Cerebellar nuclear complex (tissue), 1 donor: ENCODE results near the gene PRELID3B.
"Not testable (repeated sequence)": the region's sequence is repeated elsewhere in the genome, so short reads cannot be mapped to it uniquely, and the experiment has no call there.

Experiments
- DNase-seq, 2 experiments: peaks; one replicate each; lab custom pipeline; 2025; lab: John Stamatoyannopoulos, UW

The PRELID3B gene

DNA sequence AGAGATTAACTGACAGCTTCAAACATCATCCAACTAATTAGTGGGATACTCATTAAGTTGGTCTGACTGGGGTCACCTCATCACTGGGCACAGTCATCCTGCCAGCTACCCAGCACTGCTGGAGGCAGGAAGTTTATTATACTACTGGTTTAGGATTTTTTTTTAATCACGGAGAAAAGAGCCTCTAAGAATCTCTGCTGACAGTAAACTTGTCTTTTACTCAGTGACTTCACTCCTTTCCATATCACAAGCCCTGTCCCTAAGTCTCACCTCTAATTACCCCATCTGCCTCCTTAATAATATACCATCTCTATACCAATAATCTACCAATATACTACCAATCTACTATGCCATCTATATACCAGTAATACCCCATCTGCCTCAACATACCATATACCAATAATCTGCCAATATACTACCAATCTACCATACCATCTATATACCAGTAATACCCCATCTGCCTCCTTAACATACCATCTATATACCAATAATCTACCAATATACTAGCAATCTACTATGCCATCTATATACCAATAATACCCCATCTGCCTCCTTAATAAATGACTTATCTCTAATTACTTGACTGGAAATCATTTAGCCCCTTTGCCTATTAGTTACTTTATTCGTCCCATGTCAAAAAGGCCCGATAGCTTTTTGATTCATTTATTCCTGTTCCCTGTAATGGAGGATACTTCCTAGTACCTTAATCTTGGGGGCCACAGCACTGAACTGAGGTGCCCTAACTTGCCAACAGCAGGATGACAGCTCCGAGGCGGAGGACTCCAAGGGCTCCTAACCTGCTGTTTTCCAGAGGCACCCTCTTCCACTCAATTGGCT lies 15.5 kb downstream of the PRELID3B start:
- no peak for DNase-seq

DNA sequence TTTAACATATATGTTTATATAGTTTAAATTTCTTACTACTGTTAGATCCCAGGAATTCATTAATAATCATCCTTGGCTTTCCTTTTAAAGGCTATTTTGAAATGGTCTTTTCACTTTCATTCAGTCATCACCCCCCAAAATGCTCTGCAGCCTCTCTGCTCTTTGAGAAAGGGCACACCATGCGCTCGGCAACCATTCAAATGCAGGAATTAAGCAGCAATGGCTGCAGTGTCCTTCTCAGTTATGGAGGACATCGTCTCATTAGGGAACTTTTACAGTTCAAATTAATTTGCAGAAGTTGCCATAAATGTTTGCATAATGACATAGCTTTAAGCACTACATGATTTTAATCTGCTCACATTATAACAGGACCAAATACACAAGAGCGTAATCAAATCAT lies 17.1 kb downstream of the PRELID3B start:
- no peak for DNase-seq

GRCh38 chr20:59025086-59025485 lies 17.5 kb downstream of the PRELID3B start:
- no peak for DNase-seq

GRCh38 chr20:59024111-59024530 lies 18.5 kb downstream of the PRELID3B start:
- no peak for DNase-seq

- no peak for DNase-seq
Observed at GRCh38 chr20:59023616-59024015, 19.0 kb downstream of the PRELID3B start.

DNA sequence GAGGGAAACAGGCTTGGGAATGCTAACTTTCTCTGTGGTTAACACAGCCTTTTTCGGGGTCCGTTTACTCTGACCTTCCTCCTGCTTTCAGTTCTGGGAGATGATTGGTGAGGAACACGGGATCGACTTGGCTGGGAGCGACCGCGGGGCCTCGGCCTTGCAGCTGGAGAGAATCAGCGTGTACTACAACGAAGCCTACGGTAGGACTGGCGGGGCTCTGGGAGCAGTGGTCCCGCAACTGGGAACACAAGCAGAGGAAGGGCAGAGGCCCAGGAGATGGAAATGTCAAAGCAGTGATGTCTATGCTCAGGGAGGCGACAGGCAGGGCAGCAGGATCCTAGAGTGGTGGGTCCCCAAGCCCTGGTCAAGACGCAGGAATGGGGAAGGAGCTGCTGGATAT lies 19.8 kb downstream of the PRELID3B start:
- DNase-seq, result no peak

DNA sequence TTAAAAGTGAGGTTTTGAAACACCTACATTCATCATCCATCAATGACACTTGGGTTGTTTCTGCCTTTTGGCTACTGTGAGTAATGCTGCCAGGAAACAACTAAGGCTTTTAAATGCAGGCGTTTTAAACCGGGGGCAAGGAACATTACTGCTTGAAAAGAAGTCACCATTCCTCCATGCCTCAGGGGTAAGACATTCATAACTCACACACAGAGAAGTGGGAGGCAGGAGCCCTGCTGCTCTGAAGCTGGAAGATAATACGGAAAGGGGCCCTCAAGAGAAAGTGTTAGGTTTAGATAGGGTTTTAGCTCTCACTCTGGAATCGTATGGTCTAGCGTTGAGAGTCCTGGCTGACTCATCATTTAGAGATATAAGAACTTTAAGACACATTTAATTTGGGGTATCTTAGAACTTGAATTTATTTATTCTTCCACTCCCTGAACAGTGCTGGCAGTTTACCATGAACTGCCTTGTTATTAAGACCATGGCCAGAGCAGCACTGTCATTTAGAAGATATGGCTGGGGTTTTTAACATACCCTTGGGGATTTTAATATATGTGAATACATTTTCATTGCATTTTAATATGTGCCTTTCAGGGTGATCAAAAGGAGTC lies 21.5 kb downstream of the PRELID3B start:
- no peak for DNase-seq

- DNase-seq, result no peak
Observed at GRCh38 chr20:59019217-59019616, 23.4 kb downstream of the PRELID3B start, which contains the start of gene TUBB1. TUBB1 (plus strand) TSS chr20:59019429; CDS start chr20:59019523, 94 bp downstream.

DNA sequence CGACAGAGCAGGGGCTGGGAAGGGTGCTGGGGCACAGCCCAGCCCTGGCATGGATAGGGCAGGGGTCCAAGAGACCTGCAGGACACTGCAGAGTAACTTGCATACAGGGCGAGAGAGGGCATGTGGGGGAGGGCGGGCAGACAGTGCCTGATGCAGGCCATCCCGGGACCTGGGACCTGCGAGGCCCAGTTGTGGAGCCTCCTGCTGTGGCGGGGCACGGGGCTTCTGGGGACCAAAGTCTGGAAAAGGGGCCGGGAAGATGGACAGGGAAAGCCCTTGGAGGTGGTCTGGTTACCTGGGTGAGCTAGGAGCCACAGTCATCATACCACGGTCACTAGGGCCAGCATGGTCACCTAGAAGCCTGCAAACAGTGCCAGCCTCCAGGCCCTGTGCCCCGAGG lies 23.8 kb downstream of the PRELID3B start:
- no peak for DNase-seq

DNA sequence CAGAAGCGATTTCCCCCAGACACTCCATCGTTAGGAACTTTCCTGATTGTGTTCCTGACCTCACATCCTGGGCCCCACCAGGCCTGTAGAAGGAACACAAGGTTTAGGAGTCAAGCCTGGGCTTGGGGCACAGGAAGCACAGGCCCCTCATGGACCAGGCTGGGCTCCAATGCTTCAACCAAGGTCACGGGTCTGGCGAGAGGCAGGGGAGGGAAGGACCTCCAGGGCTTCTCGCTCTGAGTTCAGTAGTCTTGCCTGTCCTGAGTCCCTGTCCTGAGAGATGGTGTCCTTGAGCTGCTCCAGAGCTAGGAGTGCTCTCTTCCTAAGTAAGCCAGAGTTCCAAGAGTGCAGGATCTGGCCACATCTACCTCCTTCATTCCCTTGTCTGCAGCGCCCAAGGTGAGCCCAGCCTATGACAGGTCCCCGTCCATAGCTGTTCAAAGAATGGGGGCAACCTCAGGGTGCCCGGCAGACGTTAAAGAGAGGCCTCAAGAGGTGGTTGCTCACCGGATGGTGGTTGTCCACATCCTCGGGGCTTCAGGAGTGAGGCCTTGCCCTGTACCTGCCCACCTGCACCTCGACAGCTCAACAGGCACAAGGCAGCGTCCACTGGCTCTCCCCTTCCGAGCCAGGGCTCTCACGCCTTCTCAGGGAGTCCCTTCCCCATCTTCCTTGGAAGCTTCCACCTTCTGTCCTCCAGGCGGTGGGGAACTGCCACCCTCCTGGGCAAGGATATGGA lies 24.9 kb downstream of the PRELID3B start:
- DNase-seq, result no peak

- no peak for DNase-seq
Observed at GRCh38 chr20:59016795-59017492, 25.6 kb downstream of the PRELID3B start.

DNA sequence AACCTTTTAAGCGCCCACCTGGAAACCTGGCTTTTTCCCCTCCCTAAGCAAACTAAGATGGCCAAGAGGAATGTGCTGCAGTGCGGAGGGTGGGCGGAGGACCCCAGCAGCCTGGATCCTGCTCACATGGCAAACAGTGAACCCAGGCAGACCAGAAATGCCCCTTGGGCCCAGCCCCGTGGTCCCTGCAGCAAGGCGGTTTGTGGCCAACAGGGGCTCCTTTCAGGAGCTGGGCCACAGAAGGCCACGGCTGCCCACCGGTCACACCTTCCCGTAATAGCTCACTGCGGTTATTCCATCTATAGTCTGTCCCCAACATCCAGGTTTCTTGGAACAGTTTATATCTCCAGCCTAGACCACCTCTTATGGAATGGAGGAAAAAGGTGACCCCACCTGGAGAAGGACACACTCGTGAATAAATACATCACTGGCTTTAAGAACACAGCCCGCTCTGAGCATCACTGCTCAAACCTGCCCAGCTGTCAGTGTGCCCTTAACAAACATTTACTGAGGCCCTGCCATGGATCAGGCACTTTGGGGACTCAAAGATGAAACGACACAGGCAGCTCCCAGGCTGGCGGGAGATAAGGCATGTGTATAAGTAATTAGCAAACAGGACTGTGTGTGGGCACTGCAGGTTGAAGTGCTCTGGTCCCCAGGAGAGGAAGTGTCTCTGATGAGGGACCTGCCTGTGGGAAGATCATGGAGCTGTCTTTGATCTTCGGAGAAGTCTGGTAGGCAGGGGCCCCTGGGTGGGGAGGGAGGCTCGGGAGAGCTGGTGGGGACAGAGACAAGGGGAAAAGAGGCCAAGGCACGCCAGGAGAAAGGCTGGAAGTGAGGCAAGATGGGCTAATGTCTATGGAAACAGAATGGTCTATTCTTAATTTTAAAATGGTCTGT lies 26.5 kb downstream of the PRELID3B start:
- DNase-seq, result no peak

DNA sequence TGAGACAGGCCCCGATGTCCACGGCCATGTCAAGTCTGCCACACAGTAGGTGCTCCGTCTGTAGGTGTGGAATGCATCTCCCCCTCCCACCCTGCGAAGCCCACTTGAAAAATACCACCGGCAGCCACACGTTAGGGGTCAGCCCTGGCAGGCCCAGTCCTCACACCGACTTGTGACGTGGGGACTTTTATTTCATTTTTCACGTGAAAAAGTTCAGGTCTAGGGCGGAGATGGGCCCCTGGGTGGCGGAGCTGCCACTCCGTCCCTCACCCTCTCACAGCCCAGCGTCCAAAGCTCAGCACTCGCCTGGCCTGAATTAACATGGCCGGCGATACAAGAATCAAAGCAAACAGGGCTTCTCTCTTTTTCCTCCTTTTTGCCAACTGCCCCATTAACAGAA lies 27.2 kb downstream of the PRELID3B start:
- no peak for DNase-seq

- no peak for DNase-seq
Observed at GRCh38 chr20:59014680-59015389, 27.8 kb downstream of the PRELID3B start.

DNA sequence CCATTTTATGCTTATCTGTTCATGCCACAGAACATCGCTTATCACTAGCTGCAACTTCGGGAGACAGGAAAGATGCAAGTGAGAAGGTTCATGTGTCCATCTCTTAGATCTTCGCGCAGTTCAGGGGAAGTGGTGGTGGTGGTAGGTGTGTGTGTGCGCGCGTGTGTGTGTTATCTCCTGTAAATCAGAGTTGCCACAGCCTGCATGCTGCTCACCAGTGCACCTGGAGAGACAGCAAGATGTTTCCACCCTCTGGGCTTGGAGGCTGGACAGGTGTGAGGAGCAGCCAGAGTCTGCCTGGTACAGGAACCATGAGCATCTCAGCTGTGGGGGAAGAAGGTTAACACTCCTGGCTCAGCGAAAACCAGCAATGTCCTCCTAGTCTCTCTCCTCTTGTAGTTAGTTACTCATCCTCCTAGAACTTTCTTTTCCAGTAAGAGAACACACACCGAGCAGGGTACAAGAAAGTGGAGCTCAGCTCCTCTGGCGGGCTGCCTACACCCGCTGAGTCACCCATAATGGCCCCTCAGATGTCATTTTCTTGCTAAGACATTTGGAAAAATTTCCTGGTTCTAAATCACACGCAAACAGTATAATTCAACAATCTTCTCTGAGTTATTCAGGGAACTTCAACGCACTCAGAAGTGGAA lies 28.5 kb downstream of the PRELID3B start:
- DNase-seq, result no peak

DNA sequence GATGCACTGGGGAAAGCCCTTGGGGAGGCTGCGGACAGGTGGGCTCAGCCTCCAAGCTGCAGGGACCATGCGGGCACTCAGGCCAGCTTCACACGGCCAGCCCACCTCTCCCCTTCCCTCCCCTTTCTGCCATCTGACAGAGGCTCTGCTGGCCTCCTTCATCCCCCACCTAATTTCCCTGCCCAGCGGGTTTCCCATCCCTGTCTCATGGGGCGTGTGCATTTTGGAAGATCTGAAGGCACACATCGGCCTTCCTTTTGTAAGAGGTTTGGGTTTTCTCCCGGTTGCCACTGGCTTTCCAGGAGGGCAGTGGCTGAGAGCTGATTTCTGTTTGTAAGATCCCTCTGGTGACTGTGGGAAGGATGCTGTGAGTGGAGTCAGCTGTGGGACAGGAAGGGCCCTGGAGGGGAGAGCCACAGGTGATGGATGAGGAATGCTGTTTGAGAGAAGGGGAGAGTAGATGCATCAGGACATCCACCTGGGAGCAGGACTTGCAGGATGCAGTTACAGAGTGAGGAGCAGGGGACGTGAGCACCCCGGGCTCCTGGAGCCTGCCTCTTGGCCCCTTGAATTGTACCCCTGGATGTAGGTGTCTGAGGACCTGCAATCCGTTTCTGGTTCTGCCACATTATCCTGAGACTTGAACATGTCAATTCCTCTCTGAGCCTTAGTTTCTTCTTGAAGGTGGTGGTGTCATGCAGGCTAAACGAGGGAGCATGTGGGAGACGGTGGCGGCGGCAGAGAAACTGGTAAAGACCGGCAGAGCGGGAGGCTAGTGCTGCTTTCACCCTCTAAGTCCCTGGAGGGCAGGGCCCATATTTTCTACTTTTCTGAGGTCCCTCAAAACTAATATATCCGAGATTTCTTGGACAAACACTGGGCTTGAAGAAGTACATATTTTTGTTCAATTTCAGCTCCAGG lies 29.3 kb downstream of the PRELID3B start:
- DNase-seq, result no peak

GRCh38 chr20:59011874-59012157 lies 30.8 kb downstream of the PRELID3B start:
- DNase-seq, result not testable (repeated sequence)

- no peak for DNase-seq
Observed at GRCh38 chr20:59010995-59011873, 31.4 kb downstream of the PRELID3B start.
